Liver (tissue), 9 donors: ENCODE data around the gene AMPH. TPM values are rescaled to one million over a fixed set of nuclear protein-coding genes. Genes with fewer than 3 reads are reported as not detected.

Experiments used
- DNase-seq: peaks from one replicate; pipeline ENCODE4 v3.0.0-alpha.2; 2017; ENCODE audit warnings: low spot score
- H3K27ac ChIP-seq, 2 donors: one replicate each; pipeline ENCODE4 v1.7.0; 2013; ENCODE audit warnings: inconsistent platforms in 2 of 2, low read length in 2 of 2, control low read depth in 1 of 2, low read depth in 1 of 2, mild to moderate bottlenecking in 1 of 2
- H3K27me3 ChIP-seq, 4 donors: one replicate each; pipeline versions ENCODE4 v1.6.1 to v1.7.0; 2013; ENCODE audit warnings: low read length in 3 of 4, inconsistent platforms in 1 of 4, mild to moderate bottlenecking in 1 of 4, moderate library complexity in 1 of 4; ENCODE audit not compliant: control insufficient read depth in 4 of 4, insufficient read depth in 4 of 4
- H3K36me3 ChIP-seq, 4 donors: one replicate each; pipeline versions ENCODE4 v1.6.1 to v1.7.0; 2013; ENCODE audit warnings: low read length in 3 of 4, mild to moderate bottlenecking in 3 of 4, low read depth in 1 of 4, moderate library complexity in 1 of 4; ENCODE audit not compliant: control insufficient read depth in 4 of 4, insufficient read depth in 3 of 4
- H3K4me1 ChIP-seq, 4 donors: one replicate each; pipeline versions ENCODE4 v1.6.1 to v1.7.0; 2013; ENCODE audit warnings: low read length in 3 of 4, mild to moderate bottlenecking in 3 of 4, moderate library complexity in 1 of 4; ENCODE audit not compliant: control insufficient read depth in 4 of 4, insufficient read depth in 4 of 4
- H3K4me3 ChIP-seq, 3 donors: one replicate each; pipeline versions ENCODE4 v1.6.1 to v1.7.0; 2013; ENCODE audit warnings: low read length in 3 of 3, control low read depth in 1 of 3, low read depth in 1 of 3, mild to moderate bottlenecking in 1 of 3
- H3K9ac ChIP-seq, 2 donors: one replicate each; pipeline ENCODE4 v1.7.0; 2013; ENCODE audit warnings: low read length in 2 of 2, mild to moderate bottlenecking in 2 of 2, moderate library complexity in 2 of 2, control low read depth in 1 of 2, low read depth in 1 of 2
- H3K9me3 ChIP-seq, 4 donors: one replicate each; pipeline versions ENCODE4 v1.6.1 to v1.7.0; 2013; ENCODE audit warnings: low read length in 3 of 4; ENCODE audit not compliant: control insufficient read depth in 4 of 4
- ATF3 ChIP-seq: IDR thresholded peaks from 2 replicates; pipeline ENCODE4 v1.6.1; 2016; ENCODE audit warnings: antibody characterized with exemption
- EGR1 ChIP-seq, 2 donors: IDR thresholded peaks; 2 replicates each; pipeline ENCODE4 v1.6.1; 2016 to 2018; ENCODE audit warnings: antibody characterized with exemption in 2 of 2, low read depth in 2 of 2
- FOXA1 ChIP-seq: IDR thresholded peaks from 2 replicates; pipeline ENCODE4 v1.6.1; 2016; ENCODE audit warnings: antibody characterized with exemption
- FOXA2 ChIP-seq: IDR thresholded peaks from 2 replicates; pipeline ENCODE4 v1.6.1; 2016; ENCODE audit warnings: antibody characterized with exemption
- GABPA ChIP-seq, 2 donors: IDR thresholded peaks in 1 of 2; conservative IDR thresholded peaks in 1 of 2; 2 replicates each; pipeline ENCODE4 v1.6.1; 2016; ENCODE audit warnings: antibody characterized with exemption in 2 of 2, mild to moderate bottlenecking in 1 of 2, moderate library complexity in 1 of 2
- HNF4A ChIP-seq, 2 donors: conservative IDR thresholded peaks; 2 replicates each; pipeline ENCODE4 v1.6.1; 2016; ENCODE audit warnings: antibody characterized with exemption in 2 of 2, mild to moderate bottlenecking in 2 of 2
- HNF4G ChIP-seq: IDR thresholded peaks from 2 replicates; pipeline ENCODE4 v1.6.1; 2016; ENCODE audit warnings: antibody characterized with exemption
- JUND ChIP-seq, 2 donors: IDR thresholded peaks; 2 replicates each; pipeline ENCODE4 v1.6.1; 2016; ENCODE audit warnings: antibody characterized with exemption in 2 of 2
- NR2F2 ChIP-seq: IDR thresholded peaks from 2 replicates; pipeline ENCODE4 v1.6.1; 2016; ENCODE audit warnings: antibody characterized with exemption
- REST ChIP-seq: IDR thresholded peaks from 2 replicates; pipeline ENCODE4 v1.6.1; 2016; ENCODE audit warnings: antibody characterized with exemption, mild to moderate bottlenecking
- RXRA ChIP-seq, 2 donors: IDR thresholded peaks; 2 replicates each; pipeline ENCODE4 v1.6.1; 2017 to 2018; ENCODE audit warnings: antibody characterized with exemption in 2 of 2, mild to moderate bottlenecking in 1 of 2
- WGBS: extraction: QIAGEN DNeasy Blood & Tissue Kit; methylation state at CpG from one replicate; pipeline ENCODE4 v1.1.7; 2013; 5-methylcytosine and 5-hydroxymethylcytosine counted together
- polyA plus RNA-seq, 2 donors: library from polyadenylated mRNA; stranded (reverse) in 1 of 2; unstranded in 1 of 2; fragments of 200-250 nt in 1 of 2; fragments of >200 nt in 1 of 2; fragmentation: Nextera tagmentation in 1 of 2; extraction: Ambion mirVana in 1 of 2; gene quantifications; one replicate each; pipeline versions ENCODE4 v1.2.1 to v1.2.3, GENCODE V29; 2013 to 2015
- total RNA-seq, 2 donors: library from RNA; depleted of rRNA; stranded (reverse); fragments of >200 nt; gene quantifications; one replicate each; pipeline ENCODE4 v1.2.3, GENCODE V29; 2014
- TF ChIP-seq, protein P1 (sequence below): IDR thresholded peaks from 2 replicates; pipeline ENCODE4 v1.6.1; 2016; ENCODE audit warnings: antibody characterized with exemption
- TF ChIP-seq, protein P2 (sequence below): IDR thresholded peaks from 2 replicates; pipeline ENCODE4 v1.6.1; 2016; ENCODE audit warnings: antibody characterized with exemption
- donor health status: healthy.
- donor health status: healthy.
- donor health status: healthy.
- donor health status: healthy.
- donor health status: healthy.

AMPH gene
- total and polyA plus RNA-seq, 4 donors: 0.13 to 0.25 (median 0.20) TPM

- no peak for TF ChIP-seq REST
- TF ChIP-seq HNF4G: no peak
- TF ChIP-seq EGR1 (IDR thresholded peaks at IDR 0.05; ENCODE audit: low read depth in 2 of 2): no peak
- TF ChIP-seq ATF3: no peak
- TF ChIP-seq NR2F2: no peak
These were observed 247.9 kb downstream of the AMPH start (continued) for GRCh38 chr7:38383281-38383680.

GRCh38 chr7:38382684-38383083 is 248.5 kb downstream of the AMPH start:
- H3K9me3 ChIP-seq: no peaks in the 10 kb centered on the region
- no peak for DNase-seq
- no peaks in the 10 kb centered on the region for H3K27me3 ChIP-seq
- H3K9ac ChIP-seq: no peak overlapping the region
- H3K4me1 ChIP-seq: no peaks in the 10 kb centered on the region
- H3K36me3 ChIP-seq: no peaks in the 10 kb centered on the region
- H3K27ac ChIP-seq: no peak overlapping the region
- no peak overlapping the region for H3K4me3 ChIP-seq
- TF ChIP-seq, protein P1, sequence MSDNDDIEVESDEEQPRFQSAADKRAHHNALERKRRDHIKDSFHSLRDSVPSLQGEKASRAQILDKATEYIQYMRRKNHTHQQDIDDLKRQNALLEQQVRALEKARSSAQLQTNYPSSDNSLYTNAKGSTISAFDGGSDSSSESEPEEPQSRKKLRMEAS: no peak
- no peak for TF ChIP-seq HNF4G
- TF ChIP-seq EGR1 (IDR thresholded peaks at IDR 0.05; ENCODE audit: low read depth in 2 of 2): no peak
- TF ChIP-seq REST: no peak
- TF ChIP-seq RXRA (IDR thresholded peaks at IDR 0.05): no peak
- no peak for TF ChIP-seq JUND (IDR thresholded peaks at IDR 0.05)
- no peak for TF ChIP-seq FOXA2
- no peak for TF ChIP-seq FOXA1
- no peak for TF ChIP-seq HNF4A (conservative IDR thresholded peaks at IDR 0.05)
- TF ChIP-seq GABPA (IDR thresholded peaks at IDR 0.05 in 1 of 2, conservative IDR thresholded peaks at IDR 0.05 in 1 of 2): no peak
- TF ChIP-seq, protein P2, sequence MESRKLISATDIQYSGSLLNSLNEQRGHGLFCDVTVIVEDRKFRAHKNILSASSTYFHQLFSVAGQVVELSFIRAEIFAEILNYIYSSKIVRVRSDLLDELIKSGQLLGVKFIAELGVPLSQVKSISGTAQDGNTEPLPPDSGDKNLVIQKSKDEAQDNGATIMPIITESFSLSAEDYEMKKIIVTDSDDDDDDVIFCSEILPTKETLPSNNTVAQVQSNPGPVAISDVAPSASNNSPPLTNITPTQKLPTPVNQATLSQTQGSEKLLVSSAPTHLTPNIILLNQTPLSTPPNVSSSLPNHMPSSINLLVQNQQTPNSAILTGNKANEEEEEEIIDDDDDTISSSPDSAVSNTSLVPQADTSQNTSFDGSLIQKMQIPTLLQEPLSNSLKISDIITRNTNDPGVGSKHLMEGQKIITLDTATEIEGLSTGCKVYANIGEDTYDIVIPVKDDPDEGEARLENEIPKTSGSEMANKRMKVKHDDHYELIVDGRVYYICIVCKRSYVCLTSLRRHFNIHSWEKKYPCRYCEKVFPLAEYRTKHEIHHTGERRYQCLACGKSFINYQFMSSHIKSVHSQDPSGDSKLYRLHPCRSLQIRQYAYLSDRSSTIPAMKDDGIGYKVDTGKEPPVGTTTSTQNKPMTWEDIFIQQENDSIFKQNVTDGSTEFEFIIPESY: no peak
- TF ChIP-seq NR2F2: no peak
- WGBS: 74% methylated on average over 2 of the region's 2 CpGs
